GM18861 (cell line): ENCODE data around the gene ZBTB7C.

Experiments used
- ATAC-seq: cut with Tn5 transposase; IDR thresholded peaks from one replicate; pipeline ENCODE4 v1.9.1; 2021; ENCODE audit not compliant: unreplicated experiment

Gene ZBTB7C

DNA sequence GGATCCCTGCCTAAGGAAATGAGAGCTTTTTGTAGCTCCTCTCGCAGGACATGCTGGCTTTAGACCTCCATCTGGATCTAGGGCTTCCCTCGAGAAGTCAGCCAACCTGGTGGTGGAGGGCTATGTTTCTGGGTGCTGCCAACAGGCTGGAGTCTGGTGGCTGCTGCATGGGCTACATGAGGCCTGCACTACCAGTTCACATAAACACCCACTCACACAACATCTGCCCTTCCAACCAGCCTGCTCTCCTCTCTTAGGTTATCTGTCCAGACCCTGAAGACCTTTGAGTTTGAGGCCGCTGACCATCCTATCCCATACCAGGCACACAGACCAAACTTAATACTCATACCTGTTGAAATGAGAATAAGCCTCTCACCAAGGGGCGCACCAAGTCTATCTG is 427.4 kb downstream of the ZBTB7C start:
- no peak for ATAC-seq

DNA sequence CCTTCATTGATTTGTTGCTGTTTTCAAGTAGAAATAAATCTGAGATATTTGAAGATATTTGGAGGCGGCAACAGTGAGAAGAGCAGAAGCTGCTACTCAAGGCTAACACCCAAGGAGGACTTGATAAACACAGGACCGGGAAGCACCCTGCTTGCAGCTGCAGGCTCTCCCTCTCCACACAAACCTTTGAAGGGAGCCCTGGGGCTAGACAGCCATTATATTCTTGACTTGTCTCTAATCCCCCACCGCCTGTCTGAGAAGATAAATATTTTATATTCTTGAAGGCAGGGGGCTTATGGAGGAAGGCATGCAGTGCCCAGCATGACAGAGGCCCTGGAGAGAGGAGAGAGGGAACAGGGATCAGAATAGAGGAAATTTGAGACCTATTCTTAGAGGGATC is 427.9 kb downstream of the ZBTB7C start:
- no peak for ATAC-seq

DNA sequence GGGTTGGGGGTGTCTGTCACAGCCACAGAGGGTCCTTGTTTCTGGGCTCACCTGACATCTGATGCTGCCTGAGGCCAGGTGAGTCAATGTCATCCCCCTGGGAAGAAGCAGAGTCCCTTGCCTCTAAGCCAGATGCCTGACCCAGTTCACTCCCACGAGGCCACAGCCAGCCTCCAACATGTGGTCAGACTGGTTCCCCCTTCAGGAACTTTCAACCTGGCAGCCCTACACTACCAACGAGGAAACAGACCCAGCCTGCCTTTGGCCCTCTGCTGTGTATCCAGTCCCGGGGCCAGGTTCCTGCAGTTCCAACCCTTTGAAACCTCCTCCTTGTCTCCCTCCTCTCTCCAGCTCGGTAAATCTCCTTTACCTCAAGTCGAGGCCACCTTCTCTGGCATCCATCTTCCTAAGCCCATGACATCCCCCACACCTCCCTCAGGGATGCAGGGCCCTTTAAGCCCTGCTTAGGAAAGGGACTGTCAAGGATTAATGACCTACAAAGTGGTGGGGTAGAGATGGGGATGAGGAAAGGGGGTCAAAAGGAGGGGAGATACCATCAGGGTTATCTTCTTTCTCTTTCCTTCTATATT is 429.5 kb downstream of the ZBTB7C start:
- ATAC-seq = no peak

DNA sequence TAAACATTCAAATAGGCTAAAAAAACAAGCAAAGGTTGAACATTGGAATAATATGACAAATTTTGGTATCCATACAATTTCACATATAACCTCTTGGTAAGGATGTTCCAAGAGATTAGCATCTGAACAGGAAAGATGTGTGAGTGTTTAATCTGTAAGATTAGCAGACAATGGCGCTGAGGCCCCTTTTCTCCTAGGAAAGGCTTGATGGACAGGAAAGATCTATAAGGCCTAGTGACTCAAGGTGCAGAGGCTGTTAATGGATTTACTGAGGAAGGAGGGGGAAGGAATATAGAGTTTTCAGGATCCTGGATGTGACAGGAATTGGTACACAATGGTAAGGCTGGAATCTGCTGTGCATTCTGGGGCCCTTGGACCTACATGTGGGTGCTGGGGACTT is 430.6 kb downstream of the ZBTB7C start:
- no peak for ATAC-seq

DNA sequence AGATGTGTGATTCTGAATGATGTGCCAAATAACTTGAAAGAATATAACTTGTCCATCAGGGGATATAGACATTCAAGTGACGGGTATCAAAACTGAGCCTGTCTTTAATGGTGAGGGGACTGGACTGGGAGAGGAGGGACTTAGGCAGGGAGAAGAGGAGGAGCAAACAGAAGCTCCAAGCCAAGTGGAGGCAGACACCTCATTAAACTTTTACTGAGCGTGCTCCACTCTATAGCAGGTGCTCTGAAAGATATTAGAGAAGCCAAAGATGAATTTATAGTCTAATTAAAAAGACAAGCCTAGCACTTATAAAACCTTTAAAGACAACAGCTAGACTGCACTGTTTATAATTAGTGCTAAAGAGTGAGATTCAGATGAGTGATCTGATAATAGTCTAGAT is 431.0 kb downstream of the ZBTB7C start:
- no peak for ATAC-seq
